Measurements from ENCODE around the gene LITAF.

GRCh38 chr16:11627292-11627663, 40.6 kb upstream of the LITAF start:
- no peak for TF ChIP-seq POLR2A (IDR thresholded peaks at IDR 0.05)
- TF ChIP-seq, protein P1, sequence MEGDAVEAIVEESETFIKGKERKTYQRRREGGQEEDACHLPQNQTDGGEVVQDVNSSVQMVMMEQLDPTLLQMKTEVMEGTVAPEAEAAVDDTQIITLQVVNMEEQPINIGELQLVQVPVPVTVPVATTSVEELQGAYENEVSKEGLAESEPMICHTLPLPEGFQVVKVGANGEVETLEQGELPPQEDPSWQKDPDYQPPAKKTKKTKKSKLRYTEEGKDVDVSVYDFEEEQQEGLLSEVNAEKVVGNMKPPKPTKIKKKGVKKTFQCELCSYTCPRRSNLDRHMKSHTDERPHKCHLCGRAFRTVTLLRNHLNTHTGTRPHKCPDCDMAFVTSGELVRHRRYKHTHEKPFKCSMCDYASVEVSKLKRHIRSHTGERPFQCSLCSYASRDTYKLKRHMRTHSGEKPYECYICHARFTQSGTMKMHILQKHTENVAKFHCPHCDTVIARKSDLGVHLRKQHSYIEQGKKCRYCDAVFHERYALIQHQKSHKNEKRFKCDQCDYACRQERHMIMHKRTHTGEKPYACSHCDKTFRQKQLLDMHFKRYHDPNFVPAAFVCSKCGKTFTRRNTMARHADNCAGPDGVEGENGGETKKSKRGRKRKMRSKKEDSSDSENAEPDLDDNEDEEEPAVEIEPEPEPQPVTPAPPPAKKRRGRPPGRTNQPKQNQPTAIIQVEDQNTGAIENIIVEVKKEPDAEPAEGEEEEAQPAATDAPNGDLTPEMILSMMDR (IDR thresholded peaks at IDR 0.05) = no peak

Measured in adrenal gland (tissue), 5 donors.